Duodenal mucosa (tissue), 2 donors: ENCODE data around the gene XIRP1.

Experiments used
- H3K27ac ChIP-seq: one replicate; pipeline ENCODE4 v1.7.0; 2013; ENCODE audit warnings: low read depth, low read length
- H3K27me3 ChIP-seq, 2 donors: one replicate each; pipeline ENCODE4 v1.7.0; 2013; ENCODE audit warnings: low read length in 2 of 2, control low read depth in 1 of 2; ENCODE audit not compliant: insufficient read depth in 2 of 2, control insufficient read depth in 1 of 2
- H3K36me3 ChIP-seq, 2 donors: one replicate each; pipeline ENCODE4 v1.7.0; 2013; ENCODE audit warnings: low read length in 2 of 2, control low read depth in 1 of 2; ENCODE audit not compliant: insufficient read depth in 2 of 2, control insufficient read depth in 1 of 2
- H3K4me1 ChIP-seq, 2 donors: one replicate each; pipeline ENCODE4 v1.7.0; 2013; ENCODE audit warnings: low read length in 2 of 2, control low read depth in 1 of 2; ENCODE audit not compliant: insufficient read depth in 2 of 2, control insufficient read depth in 1 of 2
- H3K4me3 ChIP-seq, 2 donors: one replicate each; pipeline ENCODE4 v1.7.0; 2013; ENCODE audit warnings: low read length in 2 of 2, low read depth in 1 of 2
- H3K9ac ChIP-seq, 2 donors: one replicate each; pipeline ENCODE4 v1.7.0; 2013; ENCODE audit warnings: low read length in 2 of 2, low read depth in 1 of 2
- H3K9me3 ChIP-seq, 2 donors: one replicate each; pipeline ENCODE4 v1.7.0; 2013; ENCODE audit warnings: low read length in 2 of 2, control low read depth in 1 of 2; ENCODE audit not compliant: control insufficient read depth in 1 of 2

Gene XIRP1

GRCh38 chr3:39144748-39145380, 47.5 kb downstream of the XIRP1 start:
- Histone ChIP-seq H3K9me3 (no peaks in the 10 kb centered on the region), H3K27ac (no peak overlapping the region), H3K9ac (no peak overlapping the region), H3K4me1 (peaks cover 72 to 83% of the 10 kb centered on the region in 2 donors), H3K27me3 (no peaks in the 10 kb centered on the region), H3K4me3 (no peak overlapping the region), H3K36me3 (peaks cover 30 to 32% of the 10 kb centered on the region in 2 donors)

GRCh38 chr3:39144095-39144747, 48.2 kb downstream of the XIRP1 start:
- no peaks in the 10 kb centered on the region for H3K27me3 ChIP-seq
- H3K9me3 ChIP-seq: no peaks in the 10 kb centered on the region
- peaks cover 65 to 77% of the 10 kb centered on the region in 2 donors for H3K4me1 ChIP-seq
- no peak overlapping the region for H3K4me3 ChIP-seq
- H3K27ac ChIP-seq: no peak overlapping the region
- peaks cover 30 to 32% of the 10 kb centered on the region in 2 donors for H3K36me3 ChIP-seq
- no peak overlapping the region for H3K9ac ChIP-seq

GRCh38 chr3:39143051-39143885, 49.1 kb downstream of the XIRP1 start:
- Histone ChIP-seq H3K27me3 (no peaks in the 10 kb centered on the region), H3K4me3 (no peak overlapping the region), H3K36me3 (peaks cover 30 to 35% of the 10 kb centered on the region in 2 donors), H3K9me3 (no peaks in the 10 kb centered on the region), H3K4me1 (peaks cover 56 to 67% of the 10 kb centered on the region in 2 donors), H3K27ac (no peak overlapping the region), H3K9ac (no peak overlapping the region)

GRCh38 chr3:39142067-39142466, 50.3 kb downstream of the XIRP1 start:
- Histone ChIP-seq H3K4me3 (no peak overlapping the region), H3K27me3 (no peaks in the 10 kb centered on the region), H3K9me3 (no peaks in the 10 kb centered on the region), H3K9ac (peak overlapping the region; percentile 5 to 44), H3K36me3 (peaks cover 30 to 35% of the 10 kb centered on the region in 2 donors), H3K27ac (peak overlapping the region; percentile 73), H3K4me1 (peaks cover 44 to 55% of the 10 kb centered on the region in 2 donors)

GRCh38 chr3:39141171-39141995, 51.0 kb downstream of the XIRP1 start:
- Histone ChIP-seq H3K4me1 (peaks cover 37 to 49% of the 10 kb centered on the region in 2 donors), H3K36me3 (peaks cover 30 to 35% of the 10 kb centered on the region in 2 donors), H3K9me3 (no peaks in the 10 kb centered on the region), H3K27me3 (no peaks in the 10 kb centered on the region), H3K4me3 (peak overlapping the region in 1 of 2 donors; percentile 26), H3K9ac (peak overlapping the region; percentile 5 to 44), H3K27ac (peak overlapping the region; percentile 73)

GRCh38 chr3:39140341-39140971, 51.9 kb downstream of the XIRP1 start:
- peaks cover 29 to 42% of the 10 kb centered on the region in 2 donors for H3K4me1 ChIP-seq
- no peaks in the 10 kb centered on the region for H3K9me3 ChIP-seq
- peaks cover 30 to 31% of the 10 kb centered on the region in 2 donors for H3K36me3 ChIP-seq
- no peaks in the 10 kb centered on the region for H3K27me3 ChIP-seq
- H3K4me3 ChIP-seq: no peak overlapping the region
- H3K27ac ChIP-seq: no peak overlapping the region
- H3K9ac ChIP-seq: no peak overlapping the region

GRCh38 chr3:39139442-39139841, 53.0 kb downstream of the XIRP1 start:
- H3K9me3 ChIP-seq: no peaks in the 10 kb centered on the region
- H3K36me3 ChIP-seq: peaks cover 21 to 23% of the 10 kb centered on the region in 2 donors
- no peak overlapping the region for H3K9ac ChIP-seq
- no peak overlapping the region for H3K4me3 ChIP-seq
- no peaks in the 10 kb centered on the region for H3K27me3 ChIP-seq
- no peak overlapping the region for H3K27ac ChIP-seq
- H3K4me1 ChIP-seq: peaks cover 29 to 40% of the 10 kb centered on the region in 2 donors

- no peak overlapping the region for H3K27ac ChIP-seq
- peaks cover 29 to 40% of the 10 kb centered on the region in 2 donors for H3K4me1 ChIP-seq
These were observed 53.5 kb downstream of the XIRP1 start for GRCh38 chr3:39138804-39139415.

More at GRCh38 chr3:39138804-39139415, 53.5 kb downstream of the XIRP1 start:
- Histone ChIP-seq H3K4me3 (no peak overlapping the region), H3K9ac (no peak overlapping the region), H3K27me3 (no peaks in the 10 kb centered on the region), H3K36me3 (peaks cover 16 to 17% of the 10 kb centered on the region in 2 donors), H3K9me3 (no peaks in the 10 kb centered on the region)
